A549 treated with Hydrocortisone at 1 μM for 4 hours (cell line): ENCODE data around the gene TOM1. TPM values are rescaled to one million over a fixed set of nuclear protein-coding genes. Genes with fewer than 3 reads are reported as not detected.

Experiments used
- total RNA-seq: library from RNA; stranded (reverse); fragments of 200-300 nt; extraction: Qiagen RNA extraction; gene quantifications from 5 replicates; pipeline ENCODE4 v1.2.3, GENCODE V29; 2022

The TOM1 gene
- total RNA-seq = 10.9 to 13.1 TPM (median 11.9 TPM) in 5 replicates

DNA sequence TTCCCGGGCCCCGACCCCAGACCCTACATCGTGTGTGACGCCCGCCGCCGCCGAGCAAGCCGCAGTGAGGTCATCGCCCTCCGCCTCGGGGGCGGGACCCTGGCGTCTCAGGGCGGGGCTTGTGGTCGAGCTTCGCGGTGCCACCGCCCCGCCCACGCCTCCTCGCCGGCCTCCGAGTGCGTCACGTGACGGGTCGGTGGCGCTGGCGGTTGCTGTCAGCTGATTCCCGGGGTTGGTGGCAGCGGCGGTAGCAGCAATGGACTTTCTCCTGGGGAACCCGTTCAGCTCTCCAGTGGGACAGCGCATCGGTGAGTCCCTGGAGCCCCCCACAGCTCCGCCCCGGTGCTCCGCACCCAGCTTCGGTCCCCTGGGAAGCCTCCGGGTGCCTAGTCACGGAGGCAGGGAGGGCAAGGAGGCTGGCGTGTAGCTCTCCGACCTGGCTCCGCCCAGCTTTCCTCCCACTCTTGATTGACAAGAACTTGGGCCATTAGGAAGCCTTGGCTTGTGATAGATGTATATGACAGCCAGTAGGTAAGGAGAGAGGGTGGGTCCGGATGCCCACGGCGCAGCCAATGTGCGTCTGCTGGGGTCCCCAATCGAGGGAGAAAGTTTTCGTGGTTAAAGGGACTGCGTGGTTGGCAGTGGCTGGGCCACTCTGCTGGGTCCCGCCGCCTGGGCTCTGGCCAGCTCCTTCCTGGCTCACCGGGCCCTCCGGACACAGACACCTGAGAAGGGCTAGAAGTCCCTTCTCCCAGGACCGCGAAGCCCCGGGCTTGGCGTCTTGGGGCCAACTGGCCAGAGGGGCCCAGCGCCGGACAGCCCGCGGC lies at the start of gene TOM1:
TSS of gene TOM1 (plus strand) at position 222 of the 827 bp plus-strand sequence. CDS start at position 257, 35 bp downstream.

DNA sequence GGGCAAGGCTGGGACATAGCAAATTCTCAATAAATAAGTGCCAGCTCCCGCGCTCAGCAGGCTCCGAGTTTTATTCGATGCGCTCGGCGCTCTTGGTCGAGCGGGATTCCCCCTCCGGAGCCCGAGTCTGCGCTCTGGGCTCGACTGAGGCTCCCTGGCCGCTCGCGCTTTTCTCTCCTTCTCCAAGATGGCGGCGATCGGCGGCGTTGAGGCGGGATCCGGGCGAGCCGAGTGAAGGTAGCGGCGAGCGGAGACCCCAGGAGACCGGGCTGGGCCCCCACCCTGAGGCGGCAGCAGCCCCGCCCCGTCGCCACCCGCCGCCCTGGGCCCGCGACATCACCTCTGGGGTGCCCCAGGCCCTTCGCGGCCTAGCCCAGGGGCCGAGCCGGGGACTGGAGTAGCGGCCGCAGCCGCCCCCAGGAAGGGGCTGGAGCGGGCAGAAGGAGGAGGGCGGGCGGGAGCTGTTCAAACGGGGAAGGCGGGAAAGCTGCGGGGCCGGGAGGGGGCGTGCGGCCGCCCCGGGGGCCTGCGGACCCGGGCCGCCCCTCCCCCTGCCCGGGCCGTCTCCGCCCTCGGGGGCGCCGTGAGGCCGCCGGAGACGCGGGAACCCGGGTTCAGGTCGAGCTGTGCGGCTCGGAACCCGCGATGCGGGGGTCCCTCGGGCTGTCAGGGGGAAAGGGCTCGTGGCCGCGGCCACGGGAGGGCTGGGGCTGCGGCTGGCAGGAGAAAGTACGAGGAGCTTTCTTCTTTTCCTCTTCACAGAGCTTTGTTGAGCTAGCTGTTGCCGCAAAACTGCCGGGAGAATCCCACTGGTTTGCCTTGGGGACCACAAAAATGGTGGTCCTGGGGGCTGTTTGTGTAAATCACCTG lies 42.1 kb upstream of the TOM1 start, which contains the start of gene HMGXB4:
TSS of gene HMGXB4 (plus strand) at position 173 of the 870 bp plus-strand sequence. CDS start 4,898 bp downstream, outside the sequence.

DNA sequence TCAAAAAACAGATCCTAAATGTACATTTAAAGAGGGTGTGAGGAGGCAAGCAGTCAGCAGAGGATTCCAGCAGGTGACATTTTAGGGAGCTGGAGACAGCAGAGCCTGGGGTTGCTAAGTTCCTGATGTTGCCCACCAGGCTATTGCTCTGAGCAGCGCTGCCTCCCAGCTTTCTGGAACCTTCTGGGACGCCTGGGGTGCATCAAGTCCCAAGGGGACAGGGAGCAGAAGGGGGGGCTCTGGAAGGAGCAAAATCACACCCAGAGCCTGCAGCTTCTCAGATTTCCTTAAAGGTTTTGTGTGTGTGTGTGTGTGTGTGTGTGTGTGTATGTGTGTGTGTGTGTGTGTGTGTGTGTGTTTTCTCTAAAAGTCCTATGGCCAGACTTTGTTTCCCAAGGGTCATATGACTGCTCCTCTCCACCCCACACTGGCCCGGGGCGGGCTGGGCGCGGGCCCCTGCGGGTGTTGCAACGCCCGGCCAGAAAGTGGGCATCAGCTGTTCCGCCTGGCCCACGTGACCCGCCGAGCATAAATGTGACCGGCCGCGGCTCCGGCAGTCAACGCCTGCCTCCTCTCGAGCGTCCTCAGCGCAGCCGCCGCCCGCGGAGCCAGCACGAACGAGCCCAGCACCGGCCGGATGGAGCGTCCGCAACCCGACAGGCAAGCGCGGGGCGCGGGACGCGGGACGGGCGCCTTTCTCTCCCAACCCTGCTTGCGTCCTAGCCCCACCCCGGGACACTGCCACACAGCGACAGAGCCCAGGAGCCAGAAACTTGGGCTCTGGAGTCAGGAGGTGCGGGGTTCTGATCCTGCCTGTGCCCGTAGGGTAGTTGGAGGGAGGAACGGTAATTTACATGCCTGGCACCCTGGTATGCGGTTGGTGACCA lies 81.1 kb downstream of the TOM1 start, which contains the start of gene HMOX1:
TSS of gene HMOX1 (plus strand) at position 560 of the 887 bp plus-strand sequence. CDS start at position 638, 78 bp downstream.

Other genes with a start within 250 kb of the TOM1 start
- gene ISX, start 233.7 kb upstream of the TOM1 start, total RNA-seq = not detected in 5 replicates
- 8.6 to 16.4 TPM (median 10.8 TPM) in 5 replicates for gene HMGXB4, start 42.4 kb upstream of the TOM1 start, total RNA-seq
- gene HMOX1, start 81.2 kb downstream of the TOM1 start, total RNA-seq = 337 to 524 TPM (median 357 TPM) in 5 replicates
- 64.0 to 99.7 TPM (median 83.4 TPM) in 5 replicates for gene MCM5, start 100.2 kb downstream of the TOM1 start, total RNA-seq
- gene RASD2, start 240.9 kb downstream of the TOM1 start, total RNA-seq = 0.68 to 0.84 TPM (median 0.82 TPM) in 5 replicates